ENCODE measurements around the gene BBS9.

- TF ChIP-seq CTCF (IDR thresholded peaks at IDR 0.05): no peak
- TF ChIP-seq POLR2A (IDR thresholded peaks at IDR 0.05): no peak
- TF ChIP-seq EP300 (IDR thresholded peaks at IDR 0.05): no peak
Measured at GRCh38 chr7:33642312-33642711, 512.9 kb downstream of the BBS9 start.

Data from tibial nerve (tissue), 4 donors.